ENCODE measurements around the gene CD40LG.

DNA sequence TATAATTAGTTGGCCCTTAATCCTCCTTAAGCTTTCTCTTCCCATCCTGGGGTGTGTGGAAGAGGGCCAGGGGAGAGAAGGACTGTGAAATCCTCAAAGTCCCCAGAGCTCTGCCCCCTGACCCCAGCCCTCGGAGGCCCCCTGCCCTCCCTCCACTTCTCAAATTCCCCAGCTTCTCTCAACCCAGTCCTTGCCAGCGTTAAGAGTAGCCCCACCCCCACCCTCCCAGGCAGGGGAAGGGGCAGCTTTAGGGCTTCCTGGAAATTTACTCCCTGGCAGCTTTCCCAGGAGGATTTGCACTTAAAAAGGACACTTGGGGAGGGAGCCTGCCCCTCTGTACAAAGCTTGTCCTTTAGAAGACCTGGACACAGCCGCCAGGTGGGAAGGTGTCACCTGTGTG is 11.8 kb upstream of the CD40LG start:
- TF ChIP-seq, protein P1, sequence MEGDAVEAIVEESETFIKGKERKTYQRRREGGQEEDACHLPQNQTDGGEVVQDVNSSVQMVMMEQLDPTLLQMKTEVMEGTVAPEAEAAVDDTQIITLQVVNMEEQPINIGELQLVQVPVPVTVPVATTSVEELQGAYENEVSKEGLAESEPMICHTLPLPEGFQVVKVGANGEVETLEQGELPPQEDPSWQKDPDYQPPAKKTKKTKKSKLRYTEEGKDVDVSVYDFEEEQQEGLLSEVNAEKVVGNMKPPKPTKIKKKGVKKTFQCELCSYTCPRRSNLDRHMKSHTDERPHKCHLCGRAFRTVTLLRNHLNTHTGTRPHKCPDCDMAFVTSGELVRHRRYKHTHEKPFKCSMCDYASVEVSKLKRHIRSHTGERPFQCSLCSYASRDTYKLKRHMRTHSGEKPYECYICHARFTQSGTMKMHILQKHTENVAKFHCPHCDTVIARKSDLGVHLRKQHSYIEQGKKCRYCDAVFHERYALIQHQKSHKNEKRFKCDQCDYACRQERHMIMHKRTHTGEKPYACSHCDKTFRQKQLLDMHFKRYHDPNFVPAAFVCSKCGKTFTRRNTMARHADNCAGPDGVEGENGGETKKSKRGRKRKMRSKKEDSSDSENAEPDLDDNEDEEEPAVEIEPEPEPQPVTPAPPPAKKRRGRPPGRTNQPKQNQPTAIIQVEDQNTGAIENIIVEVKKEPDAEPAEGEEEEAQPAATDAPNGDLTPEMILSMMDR (IDR thresholded peaks at IDR 0.05; ENCODE audit: extremely low read depth in 1 of 2, insufficient read depth in 1 of 2, low read depth in 1 of 2, low read length in 2 of 2): no peak
- TF ChIP-seq JUN (IDR thresholded peaks at IDR 0.05; ENCODE audit: borderline replicate concordance, insufficient read depth, insufficient read length, low read depth): no peak
- no peak for TF ChIP-seq POLR2AphosphoS5 (IDR thresholded peaks at IDR 0.05; ENCODE audit: insufficient read depth, low read depth, low read length)

Data from endothelial cell of umbilical vein (primary cell).